Fibroblast of skin of left quadriceps (primary cell): ENCODE measurements around the gene NTMT1.
"Not testable (repeated sequence)": the region's sequence is repeated elsewhere in the genome, so short reads cannot be mapped to it uniquely, and the experiment has no call there.

ENCODE experiments used
- DNase-seq, 2 experiments: peaks; one replicate each; pipeline ENCODE4 v3.0.0-alpha.2; 2013; ENCODE audit warnings: low read depth in 2 of 2

NTMT1 gene

GRCh38 chr9:129654554-129655040 lies 28.6 kb downstream of the NTMT1 start:
- no peak for DNase-seq

- DNase-seq: no peak
Measured at GRCh38 chr9:129655154-129655553, 29.2 kb downstream of the NTMT1 start.

- DNase-seq: no peak
Measured at GRCh38 chr9:129655696-129656095, 29.7 kb downstream of the NTMT1 start.

- peak in 1 of 2 experiments; percentile 37 for DNase-seq
Measured at GRCh38 chr9:129656795-129657390, 30.9 kb downstream of the NTMT1 start.

GRCh38 chr9:129661029-129661428 lies 35.1 kb downstream of the NTMT1 start:
- DNase-seq: no peak

- not testable (repeated sequence) for DNase-seq
Measured at GRCh38 chr9:129662239-129662638, 36.3 kb downstream of the NTMT1 start.

- no peak for DNase-seq
Measured at GRCh38 chr9:129664746-129665388, 38.9 kb downstream of the NTMT1 start.

GRCh38 chr9:129665389-129665775 lies 39.4 kb downstream of the NTMT1 start, which contains the start of gene PRRX2:
TSS of gene PRRX2 (plus strand) at chr9:129665647. CDS start at chr9:129665868, 221 bp downstream.
- DNase-seq: peak; percentile 64 to 71

GRCh38 chr9:129665814-129666520 lies 40.0 kb downstream of the NTMT1 start:
- no peak for DNase-seq

- DNase-seq: no peak
Measured at GRCh38 chr9:129666575-129666974, 40.6 kb downstream of the NTMT1 start.

GRCh38 chr9:129667378-129667777 lies 41.4 kb downstream of the NTMT1 start:
- DNase-seq: no peak

GRCh38 chr9:129667850-129668249 lies 41.9 kb downstream of the NTMT1 start:
- DNase-seq: no peak

- DNase-seq: no peak
Measured at GRCh38 chr9:129669141-129669718, 43.3 kb downstream of the NTMT1 start.

GRCh38 chr9:129669946-129670345 lies 44.0 kb downstream of the NTMT1 start:
- no peak for DNase-seq

- DNase-seq: no peak
Measured at GRCh38 chr9:129671065-129671464, 45.1 kb downstream of the NTMT1 start.

- no peak for DNase-seq
Measured at GRCh38 chr9:129671519-129671918, 45.6 kb downstream of the NTMT1 start.

- DNase-seq: no peak
Measured at GRCh38 chr9:129672702-129673101, 46.7 kb downstream of the NTMT1 start.

GRCh38 chr9:129673602-129674001 lies 47.6 kb downstream of the NTMT1 start:
- no peak for DNase-seq

- DNase-seq: no peak
Measured at GRCh38 chr9:129674229-129674628, 48.3 kb downstream of the NTMT1 start.

- DNase-seq: peak in 1 of 2 experiments; percentile 29
Measured at GRCh38 chr9:129675620-129676019, 49.7 kb downstream of the NTMT1 start.

- no peak for DNase-seq
Measured at GRCh38 chr9:129676287-129676686, 50.3 kb downstream of the NTMT1 start.

- DNase-seq: no peak
Measured at GRCh38 chr9:129676975-129677374, 51.0 kb downstream of the NTMT1 start.
